HG03060 (cell line): ENCODE results near the gene RHOBTB1.
"Not testable (repeated sequence)": the region's sequence is repeated elsewhere in the genome, so short reads cannot be mapped to it uniquely, and the experiment has no call there.

Experiments
- ATAC-seq: cut with Tn5 transposase; IDR thresholded peaks from one replicate; pipeline ENCODE4 v1.9.1; 2021; ENCODE audit warnings: low read depth, moderate number of reproducible peaks; ENCODE audit not compliant: unreplicated experiment

Gene RHOBTB1

GRCh38 chr10:60910543-60910942 lies 33.4 kb downstream of the RHOBTB1 start:
- ATAC-seq, result peak; percentile 54

- no peak for ATAC-seq
Measured at GRCh38 chr10:60908896-60909295, 35.1 kb downstream of the RHOBTB1 start.

GRCh38 chr10:60908031-60908430 lies 36.0 kb downstream of the RHOBTB1 start:
- ATAC-seq, result no peak

GRCh38 chr10:60907236-60907635 lies 36.7 kb downstream of the RHOBTB1 start:
- ATAC-seq, result no peak

GRCh38 chr10:60906825-60907224 lies 37.2 kb downstream of the RHOBTB1 start:
- ATAC-seq, result not testable (repeated sequence)

- ATAC-seq, result no peak
Measured at GRCh38 chr10:60906411-60906810, 37.6 kb downstream of the RHOBTB1 start.

- no peak for ATAC-seq
Measured at GRCh38 chr10:60905580-60905979, 38.4 kb downstream of the RHOBTB1 start.

GRCh38 chr10:60903096-60903495 lies 40.9 kb downstream of the RHOBTB1 start:
- ATAC-seq, result no peak

- no peak for ATAC-seq
Measured at GRCh38 chr10:60901561-60902235, 42.3 kb downstream of the RHOBTB1 start.

- ATAC-seq, result no peak
Measured at GRCh38 chr10:60899266-60899665, 44.7 kb downstream of the RHOBTB1 start.

GRCh38 chr10:60898321-60898720 lies 45.7 kb downstream of the RHOBTB1 start:
- ATAC-seq, result no peak

GRCh38 chr10:60896810-60897209 lies 47.2 kb downstream of the RHOBTB1 start:
- ATAC-seq, result no peak

- ATAC-seq, result no peak
Measured at GRCh38 chr10:60896033-60896432, 48.0 kb downstream of the RHOBTB1 start.

- no peak for ATAC-seq
Measured at GRCh38 chr10:60894786-60895185, 49.2 kb downstream of the RHOBTB1 start.

GRCh38 chr10:60893231-60893630 lies 50.8 kb downstream of the RHOBTB1 start:
- ATAC-seq, result no peak

- ATAC-seq, result no peak
Measured at GRCh38 chr10:60892571-60892970, 51.4 kb downstream of the RHOBTB1 start.

- no peak for ATAC-seq
Measured at GRCh38 chr10:60890811-60891210, 53.2 kb downstream of the RHOBTB1 start.

- ATAC-seq, result no peak
Measured at GRCh38 chr10:60883187-60883586, 60.8 kb downstream of the RHOBTB1 start.

GRCh38 chr10:60878224-60878623 lies 65.8 kb downstream of the RHOBTB1 start:
- no peak for ATAC-seq

- ATAC-seq, result no peak
Measured at GRCh38 chr10:60877777-60878120, 66.2 kb downstream of the RHOBTB1 start.

GRCh38 chr10:60877061-60877776 lies 66.8 kb downstream of the RHOBTB1 start:
- ATAC-seq, result no peak

- ATAC-seq, result no peak
Measured at GRCh38 chr10:60873758-60874157, 70.2 kb downstream of the RHOBTB1 start.
